ENCODE results near the gene DOCK2.

The DOCK2 gene

DNA sequence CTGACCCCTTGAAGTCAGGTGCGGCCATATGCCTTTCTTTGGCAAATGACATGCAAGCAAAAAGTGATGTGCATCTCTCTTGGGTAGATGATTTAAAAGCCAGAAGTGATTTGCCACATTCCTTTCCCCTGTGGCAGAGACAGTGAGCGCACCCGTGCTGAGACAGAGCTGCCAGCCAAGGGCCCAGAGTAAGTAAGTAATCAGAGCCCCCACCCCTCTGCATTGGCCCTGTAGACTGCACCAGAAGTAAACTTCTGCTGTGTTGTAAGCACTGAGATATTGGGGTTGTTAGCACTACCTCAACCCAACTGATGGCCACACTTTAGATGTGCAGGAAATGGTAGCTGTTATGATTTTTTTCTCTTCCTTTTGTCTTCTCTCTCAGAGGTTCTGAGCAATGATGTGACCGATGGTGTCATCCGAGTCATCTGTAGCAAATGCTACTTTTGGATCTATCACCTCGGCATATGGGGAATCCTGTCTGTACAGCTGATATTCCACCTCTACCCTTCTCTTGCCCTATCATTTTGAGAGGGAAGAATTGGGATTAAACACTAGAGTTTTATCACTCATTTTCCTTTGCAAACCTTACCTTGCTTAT, 58.0 kb downstream of the DOCK2 start:
- DNase-seq = no peak

DNA sequence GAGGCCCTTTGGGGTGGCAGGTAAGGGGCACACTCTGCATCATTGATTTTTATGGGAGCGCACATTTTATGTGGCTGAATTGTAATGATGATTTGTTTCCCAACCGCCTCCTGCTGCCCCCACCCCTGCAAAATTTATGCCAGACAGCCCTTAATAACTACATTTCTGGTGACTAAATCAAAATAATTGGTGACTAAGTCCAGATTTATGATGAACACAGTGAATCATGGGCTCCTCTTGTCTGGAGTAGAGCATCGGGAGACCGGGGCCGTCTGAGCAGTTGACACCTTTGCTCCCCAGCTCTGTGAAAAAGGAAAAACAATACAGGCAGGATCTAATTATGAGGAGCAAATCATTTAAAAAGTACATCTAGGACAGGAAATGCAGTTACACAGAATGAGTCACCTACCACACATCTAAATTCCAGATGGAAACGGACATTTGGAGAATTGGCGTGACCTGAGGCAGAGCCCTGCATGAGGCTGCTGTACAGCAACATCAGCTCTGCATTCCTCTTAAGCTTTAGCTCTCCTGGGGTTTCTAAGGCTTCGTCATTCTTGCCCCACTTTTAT, 58.9 kb downstream of the DOCK2 start:
- DNase-seq = no peak

DNA sequence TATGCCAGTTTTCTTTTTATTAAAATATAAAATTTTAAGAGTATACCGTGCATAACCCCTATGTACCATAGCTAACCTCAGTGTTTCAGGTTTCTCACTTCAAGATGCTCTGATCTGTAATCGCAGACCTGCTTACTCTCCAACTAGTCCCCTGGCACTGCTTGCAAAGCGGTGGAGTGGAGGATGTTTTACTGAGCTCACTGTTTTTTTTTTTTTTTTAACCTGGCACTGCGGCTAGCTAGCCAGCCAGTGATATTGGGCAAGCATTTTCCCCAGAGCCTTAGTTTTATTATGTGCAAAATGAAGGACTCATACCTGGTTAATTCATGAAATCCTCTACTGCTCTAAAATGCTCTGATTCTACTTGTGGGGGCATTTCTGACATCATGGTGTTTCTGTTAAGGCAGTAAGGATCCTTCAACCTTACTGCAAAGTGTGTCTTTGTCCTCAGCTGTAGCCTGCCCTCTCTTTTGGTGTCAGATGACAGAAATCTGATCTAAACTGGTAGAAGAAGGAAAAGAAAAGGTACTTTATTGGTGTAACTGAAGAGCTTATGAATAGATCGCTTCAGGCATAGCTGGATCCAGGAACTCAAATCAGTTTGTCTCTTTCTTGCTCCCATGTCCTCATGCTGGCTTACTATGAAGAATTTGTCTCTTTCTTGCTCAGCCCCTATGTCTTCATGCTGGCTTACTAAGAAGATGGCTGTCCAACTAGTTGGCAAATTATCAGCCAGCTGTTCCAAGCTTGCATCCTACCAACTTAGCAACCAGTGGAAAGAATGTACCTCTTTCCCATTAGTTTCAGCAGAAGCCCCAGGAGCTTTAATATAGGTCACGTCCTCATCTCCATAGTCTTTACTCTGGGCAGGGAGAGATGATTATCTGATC, 59.8 kb downstream of the DOCK2 start:
- no peak for DNase-seq

DNA sequence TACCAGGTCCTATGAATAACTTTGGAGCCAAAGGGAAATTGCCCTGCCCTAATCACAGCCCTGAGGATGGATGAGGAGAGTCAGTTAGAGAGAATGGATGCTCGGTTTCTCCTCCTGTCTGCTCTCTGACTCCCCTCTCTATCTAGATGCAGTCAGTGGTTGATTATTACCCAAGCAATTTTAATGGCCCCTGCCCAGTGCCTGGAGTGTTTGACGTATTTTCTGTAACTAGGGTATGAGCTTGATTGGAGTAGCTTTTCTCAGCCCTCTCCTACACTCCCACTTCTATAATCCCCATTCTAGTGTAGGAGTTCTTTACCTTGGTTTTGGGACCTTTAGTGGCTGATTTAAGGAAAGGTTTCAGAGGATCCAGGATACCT, 60.4 kb downstream of the DOCK2 start:
- DNase-seq = no peak

DNA sequence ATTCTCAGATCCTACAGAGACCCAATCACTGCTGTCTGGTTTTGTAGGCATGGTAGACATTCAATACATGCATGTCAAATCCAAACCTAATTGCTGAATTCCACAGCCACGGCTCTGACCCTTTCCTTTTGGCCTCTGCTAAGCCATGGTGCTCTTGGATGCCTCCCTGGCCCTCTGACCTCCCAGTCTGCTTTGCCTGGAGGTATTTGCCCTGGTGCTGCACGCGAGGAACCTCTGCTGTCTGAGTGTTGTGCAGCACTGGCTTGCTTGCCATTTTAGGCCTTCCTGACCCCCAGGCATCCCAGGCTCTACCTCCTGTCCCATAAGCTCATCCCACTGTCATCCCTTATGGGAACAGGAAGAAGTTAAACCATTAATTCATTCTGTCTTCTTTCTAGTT, 60.9 kb downstream of the DOCK2 start:
- no peak for DNase-seq

DNA sequence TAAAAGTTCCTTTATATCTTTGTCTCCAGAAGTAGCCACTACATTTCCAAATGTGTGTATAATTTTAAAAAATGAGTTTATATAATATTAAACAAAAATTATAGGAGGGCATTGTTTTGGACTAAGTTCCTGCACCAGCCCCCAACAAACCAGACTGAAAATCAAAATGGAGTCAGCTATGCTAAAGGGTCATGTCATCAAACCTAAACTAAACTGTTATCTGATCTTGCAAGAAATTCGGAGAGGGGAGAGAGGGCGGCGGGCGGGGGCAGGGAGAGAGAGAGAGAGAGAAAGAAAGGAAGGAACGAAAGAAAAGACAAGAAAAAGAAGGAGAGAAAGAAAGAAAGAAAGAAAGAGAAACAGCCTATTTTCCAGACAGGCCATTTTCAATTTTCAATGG, 63.5 kb downstream of the DOCK2 start:
- DNase-seq = no peak

DNA sequence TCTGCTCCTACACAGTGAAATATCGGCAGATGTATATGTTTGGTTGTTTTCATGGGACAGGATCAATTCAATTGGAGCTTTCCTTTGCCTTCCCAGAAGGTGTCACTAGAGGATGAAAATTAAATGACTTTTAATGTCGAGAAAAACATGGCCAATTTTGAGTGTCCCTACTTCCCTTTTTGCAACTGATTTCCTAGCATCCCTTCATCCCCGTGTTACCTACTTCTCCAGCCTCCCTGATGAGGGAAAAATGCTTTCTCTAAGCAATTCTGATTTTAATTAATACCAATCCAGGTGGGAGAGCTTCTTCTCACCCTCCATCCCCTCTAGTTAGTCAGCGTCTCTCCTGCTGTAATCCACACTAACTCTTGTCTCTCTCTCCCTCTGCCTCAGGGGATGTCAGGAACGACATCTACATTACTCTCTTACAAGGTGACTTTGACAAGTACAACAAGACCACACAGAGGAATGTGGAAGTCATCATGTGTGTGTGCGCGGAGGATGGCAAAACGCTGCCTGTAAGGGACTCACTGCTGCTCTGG, 64.9 kb downstream of the DOCK2 start:
- no peak for DNase-seq

DNA sequence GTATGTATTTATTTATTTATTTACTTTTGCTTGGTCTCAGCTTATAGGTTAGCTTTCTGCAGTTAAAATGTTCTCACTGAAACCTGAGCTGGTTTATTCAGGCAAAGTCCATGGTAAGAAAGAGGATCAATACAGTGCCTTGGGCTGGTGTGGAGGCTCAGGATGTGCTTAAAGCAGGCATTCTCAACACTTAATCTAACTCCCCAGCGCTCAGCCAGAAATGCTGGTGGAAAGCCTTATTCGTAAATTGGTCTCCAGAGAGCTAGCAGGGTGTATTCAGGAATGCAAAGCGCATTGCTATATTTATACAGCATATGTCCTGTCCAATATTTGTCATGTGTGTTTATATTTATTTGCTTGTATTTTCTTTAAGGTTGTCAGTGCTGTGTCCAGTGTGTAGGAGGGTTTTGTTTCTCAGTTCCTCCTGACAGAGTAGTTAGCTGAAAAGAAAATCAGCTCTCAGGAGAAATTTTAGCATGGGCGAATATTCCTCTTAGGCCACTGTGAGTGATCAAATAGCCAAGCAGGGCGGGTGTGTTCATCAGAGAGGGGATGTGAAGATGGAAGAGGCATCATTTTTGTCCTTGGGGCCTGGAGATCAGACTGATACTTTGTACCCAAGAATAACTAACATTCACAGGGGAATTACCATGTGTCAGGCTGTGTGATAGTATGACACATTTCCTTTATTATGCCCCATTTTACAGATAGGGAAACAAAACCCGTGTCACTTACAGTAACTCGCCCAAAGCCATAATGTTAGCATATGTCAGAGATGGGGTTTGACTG, 65.8 kb downstream of the DOCK2 start:
- DNase-seq = no peak

DNA sequence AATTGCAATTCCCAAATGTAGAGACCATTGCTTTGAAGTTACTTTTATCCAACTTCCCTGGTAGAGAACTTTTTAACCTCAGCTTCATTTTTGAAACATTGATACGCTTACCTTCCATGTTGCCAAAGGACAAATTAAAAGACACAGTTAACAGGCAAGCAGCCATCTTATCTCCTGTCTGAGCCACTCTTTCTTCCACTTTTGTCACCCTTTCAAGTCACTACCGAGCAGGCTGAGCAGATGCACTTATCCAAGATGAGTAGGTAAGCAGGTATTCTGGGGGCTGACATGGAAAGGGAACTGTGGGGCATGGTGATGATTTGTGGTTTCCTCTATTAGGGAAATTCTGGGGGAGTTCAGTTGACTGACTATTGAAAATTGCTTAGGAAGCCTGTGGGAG, 66.7 kb downstream of the DOCK2 start:
- no peak for DNase-seq

DNA sequence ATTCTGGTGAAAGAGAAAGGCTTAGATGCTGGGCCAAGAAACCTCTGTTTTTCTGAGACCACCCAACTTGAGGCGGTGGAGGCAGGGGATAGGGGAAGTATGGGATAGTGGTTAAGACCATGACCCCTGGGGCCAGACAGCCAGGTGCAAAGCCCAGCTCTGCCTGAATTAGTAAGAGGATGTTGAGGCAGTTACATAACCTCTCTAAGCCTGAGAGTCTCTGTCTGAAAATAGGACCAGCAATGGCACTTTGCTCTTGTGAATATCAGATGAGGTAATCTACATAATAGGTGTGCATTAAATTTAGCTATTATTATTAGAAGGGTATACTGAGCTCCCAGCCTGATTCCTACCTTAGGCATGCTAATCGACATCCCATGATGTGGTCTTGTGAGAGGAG, 68.2 kb downstream of the DOCK2 start:
- no peak for DNase-seq

DNA sequence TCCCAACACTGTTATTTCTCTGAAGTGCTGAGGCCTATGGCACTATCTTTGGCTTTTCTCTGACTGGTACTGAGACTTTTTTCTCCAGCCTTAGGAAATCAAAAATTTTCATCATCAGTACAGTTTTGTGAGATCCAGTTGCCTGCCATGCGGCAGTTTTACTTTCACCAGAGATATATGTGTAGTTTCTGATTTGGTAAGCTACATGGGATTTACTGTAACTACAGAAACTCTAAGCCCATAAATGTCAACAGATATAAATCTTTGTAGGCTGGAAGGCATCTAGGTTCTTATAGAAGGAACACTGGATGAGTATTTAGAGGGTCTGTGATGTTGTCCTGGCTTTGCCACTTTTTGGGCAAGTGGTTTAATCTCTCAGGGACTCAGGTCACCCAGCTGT, 69.0 kb downstream of the DOCK2 start:
- no peak for DNase-seq

DNA sequence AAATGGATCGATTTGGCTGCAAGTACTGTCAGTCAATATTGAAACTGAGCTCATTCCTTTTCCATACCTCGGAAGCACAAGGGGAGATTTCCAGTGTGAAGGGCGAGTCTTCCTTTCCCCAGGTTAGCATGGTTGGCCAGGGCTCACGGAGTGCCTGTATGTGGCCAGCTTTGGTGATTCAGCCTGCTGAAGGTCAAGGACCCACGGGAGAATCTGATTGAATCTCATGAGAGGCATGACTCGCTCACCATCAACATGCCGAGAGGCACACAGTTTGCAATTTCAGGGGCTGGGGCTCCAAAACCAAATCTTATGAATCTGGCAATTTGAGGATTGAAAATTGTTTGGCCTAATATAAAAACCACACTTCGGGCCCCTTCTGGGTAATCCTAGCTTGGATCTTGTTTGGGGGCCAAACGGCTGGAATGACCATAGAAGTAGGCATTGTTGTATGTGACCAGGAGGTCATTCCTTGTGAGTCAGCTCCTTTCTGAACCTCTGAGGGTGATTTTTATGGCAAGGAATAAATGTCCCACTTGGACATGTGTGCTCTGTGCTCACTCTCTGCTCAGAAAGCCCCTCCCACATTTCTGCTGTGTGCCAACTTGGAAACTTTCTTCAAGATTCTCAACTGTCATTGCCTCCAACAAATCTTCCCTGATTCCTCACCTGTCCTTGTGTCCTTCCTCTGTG, 69.8 kb downstream of the DOCK2 start:
- no peak for DNase-seq

DNA sequence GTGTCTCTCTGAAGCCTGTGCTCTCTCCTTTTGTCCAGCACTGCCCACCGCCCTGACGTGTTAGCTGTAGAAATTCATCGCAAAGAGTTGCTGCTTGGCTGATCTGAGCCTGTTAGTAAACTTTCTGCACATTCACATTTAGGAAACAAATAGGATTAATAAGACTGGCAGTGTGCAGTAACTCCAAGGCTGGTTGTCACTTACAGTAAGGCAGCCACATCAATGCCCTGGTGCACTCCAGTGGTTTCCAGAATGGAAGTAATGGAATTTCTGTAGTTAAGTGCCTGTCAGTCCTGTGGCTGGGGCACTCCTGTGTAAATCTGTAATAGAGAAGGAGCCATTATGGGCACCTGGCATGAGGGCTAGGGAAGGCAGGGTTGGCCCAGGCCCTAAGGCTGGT, 70.6 kb downstream of the DOCK2 start:
- no peak for DNase-seq

DNA sequence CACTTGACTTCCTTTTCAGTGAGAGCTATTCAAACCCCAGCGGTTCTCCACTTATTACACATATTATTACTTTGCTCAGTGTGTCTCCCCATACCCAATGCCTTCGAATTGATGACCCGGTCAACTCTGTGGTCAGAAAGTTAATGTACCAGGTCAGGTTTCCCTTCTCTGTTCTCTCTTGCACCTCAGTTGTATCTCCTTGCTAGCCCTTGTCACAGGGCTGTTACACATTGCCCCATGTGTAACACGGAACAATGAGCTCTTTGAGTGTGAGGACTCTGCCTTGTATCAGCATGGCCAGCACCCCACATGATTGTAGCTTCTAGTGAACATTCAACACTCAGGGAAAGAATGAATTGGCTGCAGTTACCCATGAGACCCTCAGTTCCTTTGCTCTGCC, 73.6 kb downstream of the DOCK2 start:
- DNase-seq = no peak

DNA sequence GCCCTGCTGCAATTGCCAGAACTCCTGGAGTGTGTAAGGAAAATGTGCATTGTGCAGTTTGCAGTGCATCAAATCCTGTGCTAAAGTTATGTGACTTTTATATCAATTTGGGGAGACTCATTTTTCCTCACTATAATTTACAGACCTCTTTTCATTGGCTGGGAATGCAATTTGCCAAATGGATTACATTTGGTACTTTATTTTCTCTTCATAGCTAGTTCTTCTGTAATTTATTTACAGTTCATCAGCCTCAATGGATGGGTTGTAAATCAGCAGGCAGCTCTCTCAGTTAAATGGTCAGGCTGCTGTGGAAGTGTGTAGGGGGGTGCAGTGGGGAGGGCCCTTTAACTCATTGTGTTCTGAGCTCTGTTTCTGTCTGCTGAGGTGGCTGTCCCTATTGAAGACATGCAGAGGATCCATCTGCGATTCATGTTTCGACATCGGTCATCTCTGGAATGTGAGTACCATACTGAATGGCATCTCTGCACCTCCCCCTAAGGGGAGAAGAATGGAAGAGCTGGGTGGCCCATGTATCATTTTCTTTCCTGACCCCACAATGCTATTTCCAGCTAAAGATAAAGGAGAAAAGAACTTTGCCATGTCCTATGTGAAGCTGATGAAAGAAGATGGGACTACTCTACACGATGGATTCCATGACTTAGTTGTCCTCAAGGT, 74.6 kb downstream of the DOCK2 start:
- DNase-seq = no peak

DNA sequence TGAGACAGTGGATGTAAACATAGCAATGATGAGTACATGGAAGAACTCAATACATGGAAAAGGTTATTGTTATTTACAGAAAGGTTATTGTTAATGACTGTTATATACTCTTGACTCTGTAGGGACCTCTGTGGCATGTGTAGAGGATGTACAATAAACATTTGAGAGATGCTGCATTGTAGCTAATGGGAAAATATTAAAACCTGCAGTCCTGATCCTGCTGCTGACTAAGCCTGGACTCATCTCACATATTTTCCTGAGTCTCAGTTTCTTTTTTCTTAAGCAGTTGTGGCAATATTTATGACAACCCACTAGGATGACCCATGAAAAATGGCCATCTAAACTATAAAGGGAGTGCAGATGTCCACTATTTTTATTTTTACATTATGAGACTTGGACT, 75.4 kb downstream of the DOCK2 start:
- DNase-seq = no peak

DNA sequence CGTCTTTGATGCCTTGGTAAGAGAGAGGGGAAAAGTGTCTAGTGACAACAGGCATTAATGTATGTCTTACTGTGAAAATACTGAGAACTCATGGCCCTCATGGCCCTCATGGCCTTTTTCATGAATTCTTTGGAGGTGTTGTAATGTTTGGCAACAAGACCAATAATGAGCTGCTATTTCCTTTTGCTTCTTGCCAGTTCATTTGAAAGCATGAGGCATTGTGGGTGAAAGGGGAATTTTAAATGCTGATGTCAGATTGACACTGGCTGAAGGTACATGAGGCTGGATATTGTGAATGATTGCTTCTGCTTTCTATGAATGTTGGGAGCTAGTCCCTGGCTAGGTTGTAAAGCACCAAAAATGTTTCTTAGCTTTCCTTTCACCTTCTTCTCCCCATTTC, 79.2 kb downstream of the DOCK2 start:
- DNase-seq = no peak

DNA sequence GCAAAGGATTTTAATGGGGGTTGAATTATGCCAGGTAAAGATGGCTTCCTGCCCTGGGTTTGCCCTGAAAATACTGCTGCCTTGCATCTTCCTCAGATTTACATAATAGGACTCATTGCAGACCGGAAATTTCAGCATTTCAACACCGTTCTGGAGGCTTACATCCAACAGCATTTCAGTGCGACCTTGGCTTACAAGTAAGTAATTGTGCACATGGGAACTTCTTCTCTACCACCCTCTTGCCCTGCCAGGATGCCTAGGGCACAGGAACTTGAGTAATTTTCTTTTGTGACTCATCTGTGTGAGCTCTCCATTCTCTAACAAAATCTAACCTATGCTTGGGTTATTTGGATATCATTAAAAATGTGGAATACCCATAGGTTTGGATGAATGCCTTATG, 80.2 kb downstream of the DOCK2 start:
- no peak for DNase-seq

DNA sequence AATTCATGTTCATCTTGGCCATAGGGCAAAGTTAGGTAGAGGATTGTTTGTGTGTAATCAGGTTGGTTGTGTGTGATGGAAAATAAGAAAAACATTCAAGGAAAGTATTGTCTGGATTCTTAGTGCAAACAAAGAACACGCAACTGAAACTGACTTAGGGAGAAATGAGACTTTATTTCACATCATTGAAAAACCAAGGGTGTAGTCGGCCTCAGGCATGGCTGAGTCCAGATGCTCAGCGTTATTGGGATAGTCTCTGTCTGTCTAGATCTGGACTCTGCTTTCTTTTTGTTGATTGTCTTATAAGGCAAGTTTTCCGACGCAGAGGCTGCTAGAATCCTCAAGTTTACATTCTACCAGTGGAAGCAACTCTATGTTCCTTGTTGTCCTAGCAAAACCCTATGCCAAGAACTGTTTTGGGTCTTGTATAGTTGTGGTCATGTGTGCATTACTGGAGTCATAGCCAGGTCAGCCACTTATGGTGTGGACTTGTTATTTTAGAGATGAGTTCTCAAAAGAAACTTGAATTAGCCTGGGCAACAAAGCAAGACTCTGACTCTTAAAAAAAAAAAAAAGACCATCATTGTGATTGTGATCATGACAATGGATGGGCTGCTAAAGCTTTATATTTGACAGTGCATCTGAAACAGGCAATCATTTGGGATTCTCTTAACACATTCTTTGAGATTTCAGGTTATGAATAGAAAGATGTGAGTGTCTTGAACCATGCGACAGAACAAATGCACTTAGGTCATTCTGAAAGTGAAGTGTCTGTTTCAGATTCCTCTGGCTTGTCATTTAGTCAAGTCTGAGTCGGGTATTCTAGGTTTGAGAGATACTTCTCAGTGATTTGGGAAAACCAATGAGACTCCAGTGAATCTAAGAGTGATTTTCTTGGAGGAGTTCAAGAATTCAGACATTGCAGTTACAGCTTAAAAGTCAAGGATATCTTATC, 82.6 kb downstream of the DOCK2 start:
- DNase-seq = no peak

DNA sequence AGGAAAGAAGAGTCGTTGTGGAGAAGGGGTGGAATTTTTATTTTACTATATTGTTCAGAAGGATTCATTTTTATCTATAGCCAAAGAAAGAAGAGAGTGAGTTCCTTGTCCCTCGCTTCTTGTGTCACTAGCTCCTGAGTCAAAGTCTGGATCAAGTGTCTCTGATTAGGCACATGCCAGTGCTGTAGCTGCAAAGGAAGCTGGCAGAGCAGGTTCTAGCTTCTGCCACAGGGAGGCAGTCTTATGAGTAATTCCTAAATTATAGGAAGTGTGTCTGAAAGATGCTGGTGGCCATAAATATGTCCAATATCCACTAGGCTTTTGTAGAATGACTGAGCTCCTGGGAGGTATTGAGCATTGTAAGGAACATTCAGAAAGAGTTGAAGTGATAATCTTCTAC, 84.7 kb downstream of the DOCK2 start:
- DNase-seq = no peak

Data from stimulated activated CD4-positive, alpha-beta T cell treated with anti-CD3 and anti-CD28 coated beads, Interleukin-12 subunit alpha, Interleukin-12 subunit beta, amount 100 ng/mL, for 4 hours (primary cell).